HG02623 (cell line): Measurements from ENCODE around the gene MNX1.
A peak's percentile ranks its signal among the peaks of the same experiment; 100 is the strongest.

Source experiments
- ATAC-seq: cut with Tn5 transposase; IDR thresholded peaks from one replicate; pipeline ENCODE4 v1.9.1; 2021; ENCODE audit warnings: moderate library complexity; ENCODE audit not compliant: unreplicated experiment

Gene MNX1

DNA sequence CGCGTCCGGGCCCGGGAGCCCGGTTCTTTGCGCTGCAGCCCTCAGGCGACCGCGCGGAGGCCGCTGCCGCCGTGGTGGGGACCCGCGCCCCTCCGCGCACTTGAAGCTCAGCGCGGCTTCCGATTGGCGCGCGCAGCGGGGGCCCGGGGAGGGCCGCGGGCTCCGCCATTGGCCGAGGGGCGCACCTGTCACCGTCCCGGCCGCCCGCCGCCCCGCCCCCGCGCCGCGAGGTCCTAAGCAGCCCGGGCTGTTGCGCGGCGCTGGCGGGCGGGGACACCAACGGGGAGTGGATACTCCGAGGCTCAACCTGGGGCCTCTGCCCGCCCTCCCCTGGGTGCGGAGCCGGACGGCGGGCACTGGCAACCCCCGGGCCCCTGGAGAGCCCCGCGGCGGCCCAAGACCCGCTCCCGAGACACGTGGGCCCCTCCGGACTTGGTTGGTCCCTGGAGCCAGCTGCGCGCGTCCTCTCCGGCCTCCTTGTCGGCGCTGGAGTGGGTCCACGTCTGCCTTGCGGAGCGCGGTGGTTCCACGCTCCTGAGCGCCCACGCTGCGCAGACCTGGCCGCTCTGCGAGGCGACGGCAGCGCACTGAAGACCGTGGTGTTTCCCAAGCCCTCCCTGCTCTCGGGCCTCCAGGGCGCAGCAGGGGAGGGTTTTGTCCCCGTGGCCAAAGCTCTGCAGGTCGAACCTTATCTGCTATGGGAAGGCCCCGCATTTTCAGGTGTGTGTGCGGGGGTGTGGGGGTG is at the start of gene MNX1:
Gene MNX1, minus strand, starts transcription at position 76 of the 745 bp plus-strand sequence. CDS start 313 bp downstream, outside the sequence.
- peak; percentile 74 for ATAC-seq

DNA sequence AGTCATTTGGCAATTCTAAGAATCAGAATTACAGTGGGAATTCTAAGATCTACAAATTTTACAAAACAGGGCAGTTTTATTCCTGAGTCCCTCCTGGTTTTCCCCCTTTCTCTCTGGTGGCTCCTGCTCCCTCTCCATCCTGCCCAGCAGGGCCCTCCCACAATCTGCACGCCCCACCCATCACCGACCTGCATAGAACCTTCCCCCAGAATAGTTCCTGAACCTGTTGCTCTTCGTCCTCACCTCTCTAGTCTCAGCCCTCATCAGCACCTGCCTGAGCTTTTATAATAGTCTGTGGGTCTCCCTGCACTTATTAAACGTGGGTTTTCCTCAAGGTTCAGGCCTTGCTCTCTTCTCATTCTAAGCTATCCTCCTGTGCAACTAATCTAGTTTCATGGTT is 49.1 kb upstream of the MNX1 start:
- ATAC-seq = no peak

DNA sequence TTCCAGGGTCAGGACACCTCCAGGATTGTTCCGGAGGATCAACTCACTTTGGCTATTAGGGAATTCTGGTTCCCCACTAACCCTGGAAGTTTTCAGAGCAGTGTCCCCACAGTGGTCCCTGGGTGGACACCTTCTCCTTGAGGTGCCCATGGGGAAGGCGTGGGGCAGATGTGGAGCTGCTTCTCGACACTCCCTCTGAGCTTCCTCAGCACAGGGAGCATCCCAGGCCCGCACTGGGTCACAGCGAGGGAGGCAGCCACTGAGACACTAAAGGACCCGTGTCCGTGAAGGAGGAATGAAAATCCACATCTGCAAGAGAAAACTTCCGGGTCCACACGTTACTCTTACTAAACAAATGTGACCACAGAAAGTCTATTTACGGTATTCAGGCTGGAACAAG is 48.2 kb upstream of the MNX1 start:
- no peak for ATAC-seq

DNA sequence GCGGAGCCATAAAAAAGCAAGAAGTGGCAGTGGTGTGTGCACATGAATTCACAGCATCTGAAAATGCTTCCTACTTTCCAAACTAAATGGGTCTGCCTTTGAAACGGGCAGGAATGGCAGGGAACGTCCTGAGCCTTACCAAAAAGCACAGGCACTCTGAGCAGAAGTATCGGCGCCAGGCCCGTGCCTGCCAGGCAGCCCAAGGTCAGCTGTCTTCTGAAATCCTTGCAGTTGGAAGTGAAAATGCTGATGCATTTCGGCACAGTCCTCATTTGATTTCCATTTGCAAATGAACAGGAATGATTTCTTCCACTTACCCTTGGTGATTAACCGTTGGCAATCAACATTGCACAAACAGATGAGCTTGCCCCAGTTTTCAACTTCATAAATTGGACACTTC is 47.6 kb upstream of the MNX1 start:
- no peak for ATAC-seq

DNA sequence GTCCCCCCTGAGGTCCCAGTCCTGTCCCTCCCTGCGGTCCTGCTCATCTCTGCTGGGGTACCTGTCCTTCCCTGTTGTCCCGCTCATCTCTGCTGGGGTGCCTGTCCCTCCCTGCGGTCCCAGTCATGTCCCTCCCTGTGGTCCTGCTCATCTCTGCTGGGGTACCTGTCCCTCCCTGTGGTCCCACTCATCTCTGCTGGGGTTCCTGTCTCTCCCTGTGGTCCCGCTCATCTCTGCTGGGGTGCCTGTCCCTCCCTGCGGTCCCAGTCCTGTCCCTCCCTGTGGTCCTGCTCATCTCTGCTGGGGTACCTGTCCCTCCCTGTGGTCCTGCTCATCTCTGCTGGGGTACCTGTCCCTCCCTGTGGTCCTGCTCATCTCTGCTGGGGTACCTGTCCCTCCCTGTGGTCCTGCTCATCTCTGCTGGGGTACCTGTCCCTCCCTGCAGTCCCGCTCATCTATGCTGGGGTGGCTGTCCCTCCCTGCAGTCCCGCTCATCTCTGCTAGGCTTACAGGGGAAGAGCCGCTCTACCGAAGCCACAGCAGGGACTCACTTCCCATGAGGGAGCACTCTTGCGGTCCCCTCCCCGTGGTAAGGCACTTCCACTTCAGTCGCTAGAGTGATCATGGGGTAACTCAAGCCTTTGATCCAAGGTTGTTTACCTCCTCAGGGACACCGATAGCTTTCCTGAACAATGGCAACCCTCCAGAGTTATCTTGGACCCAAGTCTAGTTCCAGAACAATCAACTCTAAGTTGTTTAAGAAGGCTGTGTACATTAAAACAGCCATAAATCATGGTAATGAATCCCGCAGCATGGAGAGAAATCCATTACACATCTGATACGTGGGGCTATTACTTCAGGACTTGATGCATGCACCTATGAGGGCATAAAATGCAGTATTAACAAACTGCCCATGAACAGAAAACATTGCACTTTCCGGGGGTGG is 46.8 kb upstream of the MNX1 start:
- no peak for ATAC-seq

DNA sequence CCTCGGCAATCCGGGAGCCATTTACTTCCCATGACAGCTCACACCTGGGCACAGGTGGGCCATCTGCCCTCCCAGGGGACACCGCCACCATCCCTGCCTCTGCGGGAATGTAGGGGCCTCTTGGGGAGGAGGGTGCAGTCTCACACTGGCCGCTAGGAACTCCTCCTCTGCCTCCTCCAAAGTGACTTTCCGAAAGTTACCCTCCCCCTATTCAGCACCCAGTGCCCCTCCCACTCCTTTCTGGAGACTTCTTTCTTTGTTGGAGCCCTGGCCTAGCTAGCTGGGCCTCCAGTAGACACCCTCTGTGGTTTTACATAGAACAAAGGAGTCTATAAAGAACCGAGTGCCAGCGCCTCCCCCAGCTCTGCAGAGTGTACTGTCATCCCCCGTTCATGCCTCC is 45.8 kb upstream of the MNX1 start:
- ATAC-seq = no peak

DNA sequence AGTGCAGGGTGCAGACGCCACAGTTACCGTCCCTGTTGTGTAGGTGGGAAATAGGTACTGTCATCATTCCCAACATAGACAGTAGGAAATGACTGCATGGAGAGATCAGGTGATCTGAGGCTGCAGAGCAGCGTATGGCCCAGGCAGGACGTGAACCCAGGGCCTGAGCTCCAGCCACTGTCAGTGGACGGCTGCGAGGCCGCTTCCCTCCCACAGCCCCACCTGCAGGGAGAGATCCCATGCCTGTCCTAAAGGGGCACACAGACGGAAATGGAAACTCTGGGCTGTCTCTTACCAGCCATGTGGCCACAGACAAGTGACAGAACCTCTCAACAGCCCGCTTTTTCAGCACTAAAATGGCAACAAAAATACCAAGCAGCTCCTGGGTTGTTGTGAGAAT is 44.5 kb upstream of the MNX1 start:
- no peak for ATAC-seq

DNA sequence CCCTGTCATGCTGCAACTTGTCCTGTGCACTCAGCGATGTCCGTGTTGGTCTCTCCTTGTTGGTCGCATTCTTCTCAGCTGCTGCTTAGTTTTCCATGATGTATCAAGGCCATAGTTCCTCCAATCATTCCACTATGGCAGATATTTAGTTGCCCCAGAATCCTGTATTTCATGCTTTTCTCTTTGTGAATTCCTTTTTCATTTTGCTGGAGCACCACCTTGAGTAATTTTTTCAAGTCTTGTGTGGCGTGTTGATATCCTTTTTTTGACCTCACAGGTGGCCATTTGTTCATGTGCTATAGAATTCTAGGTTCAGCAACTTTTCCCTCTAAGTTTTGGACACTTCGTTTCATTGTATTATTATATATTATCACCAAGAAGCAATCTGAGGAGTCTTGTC is 42.7 kb upstream of the MNX1 start:
- no peak for ATAC-seq

DNA sequence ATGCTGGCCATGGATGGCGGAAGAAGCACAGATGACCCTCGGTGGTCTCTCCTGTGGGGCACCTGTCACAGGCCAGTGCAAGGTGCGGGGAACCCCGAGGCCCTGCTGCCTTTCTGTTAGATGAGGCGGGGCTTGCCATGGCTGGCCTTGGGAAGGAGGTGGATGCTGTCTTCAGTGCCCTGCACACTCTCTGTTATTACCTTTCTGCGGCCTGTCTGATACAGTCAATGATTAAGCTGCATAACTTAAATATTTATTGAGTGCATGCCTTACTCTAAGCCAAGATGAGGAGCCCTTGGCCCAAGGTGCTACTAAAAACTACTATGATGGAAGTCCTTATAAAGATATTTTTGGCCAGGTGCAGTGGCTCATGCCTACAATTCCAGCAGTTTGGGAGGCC is 36.7 kb upstream of the MNX1 start:
- no peak for ATAC-seq

DNA sequence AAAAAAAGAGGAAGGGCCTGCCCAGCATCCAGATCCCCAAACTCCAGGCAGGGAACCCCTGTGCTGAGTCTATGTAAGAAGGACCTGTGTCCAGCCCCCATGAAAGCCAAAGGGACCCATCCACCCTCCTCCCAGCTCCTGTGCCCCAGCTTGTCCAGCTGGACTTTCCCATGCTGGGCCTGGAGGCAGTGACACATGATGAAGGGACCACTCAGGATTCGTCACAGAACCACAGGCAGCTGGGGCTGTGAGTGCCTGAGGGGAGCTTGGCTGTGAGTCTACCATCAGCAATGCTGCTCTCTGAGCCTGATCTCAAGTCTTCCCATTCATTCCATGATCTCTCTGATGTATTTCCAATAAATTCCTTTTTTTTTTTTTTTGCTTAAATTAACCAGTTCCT is 36.2 kb upstream of the MNX1 start:
- no peak for ATAC-seq

DNA sequence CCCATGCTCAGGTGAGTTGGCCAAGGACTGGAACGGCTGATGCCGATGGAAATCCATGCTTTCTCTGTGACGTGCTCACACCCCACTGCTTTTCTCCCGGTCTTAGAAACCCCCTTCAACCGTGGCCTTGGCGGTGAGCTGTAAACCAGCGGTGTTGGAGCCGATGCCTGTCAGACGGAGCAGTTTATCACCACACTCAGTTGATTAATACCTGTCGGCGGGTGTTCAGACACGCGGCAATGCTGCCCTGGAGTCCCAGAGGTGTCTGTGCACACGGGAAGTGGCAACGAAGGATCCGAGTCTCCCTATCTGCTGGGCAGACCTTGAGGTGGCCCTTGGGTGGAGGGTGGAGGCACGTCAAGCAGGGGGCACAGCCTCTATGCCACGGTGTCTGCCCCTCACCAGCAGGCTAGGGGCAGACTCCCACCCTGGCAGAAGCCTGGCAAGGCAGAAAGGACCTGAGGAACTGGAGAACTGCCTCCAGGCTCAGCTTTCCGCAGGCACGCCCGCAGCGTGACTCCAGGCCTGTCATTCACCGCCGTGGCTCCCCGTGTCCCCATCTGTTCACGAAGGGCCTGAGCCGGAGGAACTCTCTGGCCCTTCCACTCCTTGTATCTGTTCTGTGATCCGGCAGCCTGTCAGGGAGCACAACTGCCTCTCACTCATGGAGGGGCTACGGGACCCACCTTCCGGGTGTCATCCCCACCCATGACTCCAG is 34.6 kb upstream of the MNX1 start:
- no peak for ATAC-seq

DNA sequence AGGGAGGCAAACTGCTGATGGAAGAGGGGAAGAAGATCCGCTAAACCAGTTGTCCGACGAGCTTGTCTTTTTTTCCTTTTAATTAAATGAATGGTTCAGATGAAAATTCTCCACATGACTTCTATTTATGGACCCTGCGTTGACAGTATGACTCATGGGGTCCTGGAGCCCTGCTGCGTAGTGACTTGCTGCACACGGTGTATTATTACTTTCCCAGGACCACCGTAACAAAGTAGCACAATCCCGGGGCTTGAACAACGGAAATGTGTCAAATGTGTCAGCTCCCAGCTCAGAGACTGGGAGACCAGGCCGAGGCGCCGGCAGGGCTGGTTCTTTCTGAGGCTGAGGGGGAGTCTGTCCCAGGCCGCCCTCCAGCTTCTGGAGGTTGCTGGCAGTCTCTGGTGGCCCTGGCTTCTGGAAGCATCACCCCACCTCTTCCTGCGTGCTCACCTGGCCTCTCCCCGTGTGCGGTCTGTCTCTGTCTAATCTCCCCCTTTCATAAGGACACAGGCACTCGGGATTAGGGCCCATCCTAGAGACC is 33.8 kb upstream of the MNX1 start:
- ATAC-seq = no peak

DNA sequence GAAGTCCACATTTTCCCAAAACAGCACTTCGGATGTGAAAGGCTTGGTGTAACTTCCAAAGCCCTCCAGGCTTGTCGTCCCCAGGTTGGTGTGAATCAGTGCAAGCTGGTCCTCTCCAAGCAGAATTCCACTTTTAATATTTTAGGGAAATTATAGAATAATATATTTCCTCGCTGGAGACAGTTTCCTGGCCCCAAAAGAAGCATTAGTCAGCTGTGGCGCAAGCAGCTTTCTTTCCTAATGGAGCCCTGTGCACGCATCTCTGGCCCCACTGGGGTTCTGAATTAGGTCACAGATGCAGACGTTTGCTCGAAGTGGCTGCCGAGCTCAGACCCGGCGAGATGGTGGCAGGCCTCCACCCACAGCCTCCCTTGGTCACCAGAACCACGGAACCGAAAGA is 33.3 kb upstream of the MNX1 start:
- no peak for ATAC-seq

DNA sequence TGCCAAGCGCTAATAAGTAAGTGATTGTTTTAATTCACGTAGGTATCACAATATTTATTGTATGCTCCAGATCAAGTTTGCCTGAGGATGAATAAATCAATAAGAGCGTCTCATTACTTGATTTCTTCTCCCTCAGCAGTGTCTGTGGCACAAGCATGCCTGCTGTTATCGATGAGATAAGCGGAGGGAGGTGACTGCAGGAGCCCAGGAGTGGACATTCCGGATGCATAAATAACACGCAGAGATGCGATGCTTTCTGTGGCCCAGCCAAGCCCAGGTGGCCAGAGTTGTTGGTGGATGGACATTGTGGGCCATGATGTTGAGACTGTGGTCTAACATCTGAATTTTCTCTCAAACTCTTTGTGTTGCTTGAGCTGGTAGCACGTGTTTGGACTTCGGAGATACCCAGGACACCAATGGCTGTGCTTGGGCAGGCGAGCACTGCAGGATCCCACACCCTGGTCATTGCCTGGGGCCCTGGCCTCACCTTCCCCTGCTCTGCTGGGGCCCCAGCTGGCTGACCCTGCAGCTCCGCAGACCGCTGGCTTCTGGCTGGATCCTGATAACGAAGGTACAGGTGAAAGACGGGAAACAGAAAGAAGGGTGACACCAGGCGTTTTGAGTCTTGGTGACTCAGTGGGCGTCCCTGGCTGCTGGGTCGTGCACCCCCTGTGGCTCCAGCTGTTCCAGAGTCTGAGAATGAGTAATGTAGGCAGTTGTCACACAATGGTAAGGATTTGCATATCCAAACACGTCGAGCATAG is 31.2 kb upstream of the MNX1 start:
- ATAC-seq = no peak

DNA sequence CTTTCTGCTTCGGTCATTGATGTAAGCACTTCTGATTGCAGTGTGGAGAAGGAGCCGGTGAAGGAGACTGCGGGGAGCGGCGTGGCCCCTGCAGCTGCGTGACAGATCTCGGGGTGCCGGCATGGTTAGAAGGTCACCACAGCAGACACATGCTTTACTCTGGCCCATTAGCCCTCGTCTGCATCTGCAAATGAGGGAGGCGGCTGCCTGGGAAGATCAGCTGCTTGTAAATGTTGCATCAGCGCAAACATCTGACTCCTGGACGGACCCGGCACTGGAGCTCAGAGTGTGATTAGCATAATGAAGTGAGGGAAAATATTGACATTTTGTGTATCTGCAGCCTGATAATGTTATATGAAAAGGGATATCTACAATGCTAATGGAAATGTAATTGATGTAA is 30.5 kb upstream of the MNX1 start:
- no peak for ATAC-seq

DNA sequence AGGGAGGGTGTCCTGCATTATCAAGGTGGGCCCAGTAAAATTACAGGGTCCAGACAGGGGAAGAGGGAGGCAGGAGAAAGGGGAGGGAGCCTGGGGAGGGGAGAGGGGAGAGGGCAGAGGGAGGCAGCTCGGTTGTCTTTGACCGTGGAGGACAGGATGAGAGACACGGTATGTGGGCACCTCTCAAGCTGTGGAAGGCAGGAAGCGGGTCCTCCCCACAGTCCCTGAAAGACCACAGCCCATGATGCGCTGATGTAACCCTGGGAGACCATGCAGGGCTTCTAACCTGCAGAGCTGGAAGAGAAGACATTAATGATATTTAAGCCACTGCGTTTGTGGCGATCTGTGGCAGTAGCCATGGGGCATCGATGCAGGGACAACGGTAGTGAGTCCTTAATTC is 27.2 kb upstream of the MNX1 start:
- no peak for ATAC-seq

DNA sequence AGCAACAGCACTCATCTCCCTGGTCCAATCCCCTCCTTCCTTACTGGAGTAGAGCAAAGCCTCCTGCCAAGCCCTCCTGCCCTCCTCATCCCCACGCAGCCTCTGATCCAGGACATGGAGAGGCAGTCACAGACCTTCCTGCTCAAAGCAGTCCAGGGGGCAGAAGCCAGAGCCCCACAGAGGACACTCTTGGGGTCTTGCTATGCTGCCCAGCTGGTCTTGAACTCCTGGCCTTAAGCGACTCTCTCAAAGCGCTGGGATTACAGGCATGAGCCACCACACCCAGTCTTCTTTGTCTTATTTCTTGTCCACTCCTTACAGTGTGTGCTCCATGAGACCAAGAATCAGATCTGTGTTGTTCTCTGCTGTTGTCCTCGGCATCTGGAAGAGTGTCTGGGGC is 26.6 kb upstream of the MNX1 start:
- ATAC-seq = no peak

DNA sequence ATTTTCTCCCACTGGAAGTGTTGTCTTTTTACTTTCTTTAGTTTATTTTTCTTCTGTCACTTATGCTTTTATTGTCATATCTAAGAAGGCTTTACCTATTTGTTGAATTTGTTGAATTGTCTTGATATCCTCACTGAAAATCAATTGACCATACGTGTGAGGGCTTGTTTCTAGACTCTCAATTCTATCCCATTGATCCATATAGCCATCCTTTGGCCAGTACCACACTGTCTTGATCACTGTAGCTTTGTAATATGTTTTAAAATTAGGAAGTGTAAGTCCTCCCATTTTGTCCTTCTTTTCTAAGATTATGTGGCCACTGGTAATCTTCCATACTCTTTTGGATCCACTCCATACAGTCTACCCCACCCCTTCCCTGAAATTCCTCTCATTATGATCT is 25.5 kb upstream of the MNX1 start:
- ATAC-seq = no peak

DNA sequence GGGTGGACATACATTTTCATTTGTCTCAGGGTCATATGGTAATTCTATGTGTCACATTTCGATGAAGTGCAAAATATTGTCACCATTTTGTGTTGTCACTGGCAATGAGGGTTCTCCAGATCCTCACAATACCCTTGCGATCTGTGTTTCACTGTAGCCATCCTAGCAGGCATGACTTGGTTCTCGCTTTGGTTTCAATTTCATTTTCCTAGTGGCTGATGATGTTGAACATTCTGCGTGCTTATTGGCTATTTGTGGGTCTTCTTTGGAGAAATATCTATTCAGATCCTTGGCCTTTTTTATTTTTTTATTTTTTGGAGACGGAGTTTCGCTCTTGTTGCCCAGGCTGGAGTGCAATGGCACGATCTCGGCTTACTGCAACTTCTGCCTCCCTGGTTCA is 24.8 kb upstream of the MNX1 start:
- ATAC-seq = no peak
